DND-41 (cell line): ENCODE data around the gene NFE2L1.

ENCODE experiments used
- ATAC-seq: fragments of 200-7000 bp; cut with Tn5 transposase; 3 replicates; pipeline ENCODE4 v1.9.1; 2021; ENCODE audit warnings: low read depth; ENCODE audit not compliant: insufficient read depth
- DNase-seq: peaks from one replicate; pipeline ENCODE4 v3.0.0-alpha.2; 2020
- H2AFZ ChIP-seq: 2 replicates; pipeline ENCODE4 v1.6.0; 2012; ENCODE audit warnings: low read depth, low read length
- H3K27ac ChIP-seq: 2 replicates; pipeline ENCODE4 v1.5.1; 2012; ENCODE audit warnings: low read length, inconsistent platforms
- H3K27me3 ChIP-seq: fragments of 200-600 bp; sonication (generic); 2 replicates; pipeline ENCODE4 v1.6.0; 2012; ENCODE audit warnings: low read length, mild to moderate bottlenecking, inconsistent platforms; ENCODE audit not compliant: insufficient read depth, poor library complexity
- H3K36me3 ChIP-seq: 2 replicates; pipeline ENCODE4 v1.5.1; 2012; ENCODE audit warnings: low read length, inconsistent platforms; ENCODE audit not compliant: insufficient read depth
- H3K4me1 ChIP-seq: 2 replicates; pipeline ENCODE4 v1.5.1; 2012; ENCODE audit warnings: mild to moderate bottlenecking, low read length; ENCODE audit not compliant: insufficient read depth
- H3K4me2 ChIP-seq: 2 replicates; pipeline ENCODE4 v1.6.0; 2012; ENCODE audit warnings: mild to moderate bottlenecking, moderate library complexity, low read length, inconsistent platforms; ENCODE audit not compliant: insufficient read depth
- H3K4me3 ChIP-seq, 2 experiments: fragments of 200-600 bp in 1 of 2; shearing (Covaris generic) in 1 of 2; 2 replicates each; pipeline ENCODE4 v1.5.1; 2012 to 2016; ENCODE audit warnings: inconsistent platforms in 2 of 2, low read length in 2 of 2, mild to moderate bottlenecking in 2 of 2, low read depth in 1 of 2, moderate library complexity in 1 of 2
- H3K79me2 ChIP-seq: 2 replicates; pipeline ENCODE4 v1.6.0; 2012; ENCODE audit warnings: low read length, inconsistent platforms; ENCODE audit not compliant: insufficient read depth
- H3K9ac ChIP-seq: 2 replicates; pipeline ENCODE4 v1.6.0; 2012; ENCODE audit warnings: low read depth, mild to moderate bottlenecking, inconsistent platforms, low read length, moderate library complexity
- H3K9me3 ChIP-seq: 2 replicates; pipeline ENCODE4 v1.5.1; 2012; ENCODE audit warnings: low read length, moderate library complexity, mild to moderate bottlenecking, inconsistent platforms; ENCODE audit not compliant: insufficient read depth, severe bottlenecking
- H4K20me1 ChIP-seq: 2 replicates; pipeline ENCODE4 v1.6.0; 2012; ENCODE audit warnings: low read length; ENCODE audit not compliant: insufficient read depth
- EZH2 ChIP-seq: IDR thresholded peaks from 3 replicates; pipeline ENCODE4 v1.6.1; 2012; ENCODE audit warnings: borderline replicate concordance, low read depth, mild to moderate bottlenecking, moderate library complexity, low read length, inconsistent platforms; ENCODE audit not compliant: severe bottlenecking
- TF ChIP-seq, protein P1 (sequence below): IDR thresholded peaks from 2 replicates; pipeline ENCODE4 v1.5.1; 2012; ENCODE audit warnings: borderline replicate concordance, low read length, moderate library complexity, mild to moderate bottlenecking; ENCODE audit not compliant: poor library complexity, severe bottlenecking; ENCODE audit errors: extremely low read depth

The NFE2L1 gene

DNA sequence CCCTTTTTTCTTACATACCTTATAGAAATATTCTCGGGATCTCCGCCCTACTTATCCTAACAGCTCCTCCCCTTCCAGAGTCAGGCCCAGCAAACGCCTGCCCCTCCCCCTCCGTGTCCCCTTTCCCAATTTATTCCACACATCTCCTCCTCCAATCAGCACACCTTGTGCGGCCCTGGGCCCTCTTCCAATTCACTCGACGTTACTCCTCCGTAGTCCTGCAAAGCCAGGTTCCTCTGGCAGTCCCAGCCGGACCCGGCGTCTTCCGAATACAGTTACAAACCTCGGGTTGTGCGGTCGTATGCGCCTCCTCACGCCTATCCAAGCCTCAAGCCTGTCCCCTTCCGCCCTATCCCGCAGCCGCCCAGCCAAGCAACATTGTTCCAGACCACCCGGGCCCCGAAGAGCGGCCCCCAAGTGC is 52.4 kb downstream of the NFE2L1 start:
- no peaks in the 10 kb centered on the region for H3K9me3 ChIP-seq
- H3K4me2 ChIP-seq, result peak overlapping the region; percentile 98
- peaks cover 60% of the 10 kb centered on the region for H3K79me2 ChIP-seq
- no peak for DNase-seq
- no peaks in the 10 kb centered on the region for H3K27me3 ChIP-seq
- H4K20me1 ChIP-seq, result peaks cover 39% of the 10 kb centered on the region; the same call in 1 of the 2 replicates
- TF ChIP-seq, protein P1, sequence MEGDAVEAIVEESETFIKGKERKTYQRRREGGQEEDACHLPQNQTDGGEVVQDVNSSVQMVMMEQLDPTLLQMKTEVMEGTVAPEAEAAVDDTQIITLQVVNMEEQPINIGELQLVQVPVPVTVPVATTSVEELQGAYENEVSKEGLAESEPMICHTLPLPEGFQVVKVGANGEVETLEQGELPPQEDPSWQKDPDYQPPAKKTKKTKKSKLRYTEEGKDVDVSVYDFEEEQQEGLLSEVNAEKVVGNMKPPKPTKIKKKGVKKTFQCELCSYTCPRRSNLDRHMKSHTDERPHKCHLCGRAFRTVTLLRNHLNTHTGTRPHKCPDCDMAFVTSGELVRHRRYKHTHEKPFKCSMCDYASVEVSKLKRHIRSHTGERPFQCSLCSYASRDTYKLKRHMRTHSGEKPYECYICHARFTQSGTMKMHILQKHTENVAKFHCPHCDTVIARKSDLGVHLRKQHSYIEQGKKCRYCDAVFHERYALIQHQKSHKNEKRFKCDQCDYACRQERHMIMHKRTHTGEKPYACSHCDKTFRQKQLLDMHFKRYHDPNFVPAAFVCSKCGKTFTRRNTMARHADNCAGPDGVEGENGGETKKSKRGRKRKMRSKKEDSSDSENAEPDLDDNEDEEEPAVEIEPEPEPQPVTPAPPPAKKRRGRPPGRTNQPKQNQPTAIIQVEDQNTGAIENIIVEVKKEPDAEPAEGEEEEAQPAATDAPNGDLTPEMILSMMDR, result no peak
- TF ChIP-seq EZH2, result no peak
- H3K27ac ChIP-seq, result peak overlapping the region; percentile 87
- peak overlapping the region; percentile 95 for H3K9ac ChIP-seq
- H2AFZ ChIP-seq, result peak overlapping the region; percentile 92
- peak overlapping the region; percentile 88 to 93 for H3K4me3 ChIP-seq
- peaks cover 28% of the 10 kb centered on the region for H3K4me1 ChIP-seq
- peaks cover 12% of the 10 kb centered on the region; the same call in 1 of the 2 replicates for H3K36me3 ChIP-seq
- no peak for ATAC-seq

DNA sequence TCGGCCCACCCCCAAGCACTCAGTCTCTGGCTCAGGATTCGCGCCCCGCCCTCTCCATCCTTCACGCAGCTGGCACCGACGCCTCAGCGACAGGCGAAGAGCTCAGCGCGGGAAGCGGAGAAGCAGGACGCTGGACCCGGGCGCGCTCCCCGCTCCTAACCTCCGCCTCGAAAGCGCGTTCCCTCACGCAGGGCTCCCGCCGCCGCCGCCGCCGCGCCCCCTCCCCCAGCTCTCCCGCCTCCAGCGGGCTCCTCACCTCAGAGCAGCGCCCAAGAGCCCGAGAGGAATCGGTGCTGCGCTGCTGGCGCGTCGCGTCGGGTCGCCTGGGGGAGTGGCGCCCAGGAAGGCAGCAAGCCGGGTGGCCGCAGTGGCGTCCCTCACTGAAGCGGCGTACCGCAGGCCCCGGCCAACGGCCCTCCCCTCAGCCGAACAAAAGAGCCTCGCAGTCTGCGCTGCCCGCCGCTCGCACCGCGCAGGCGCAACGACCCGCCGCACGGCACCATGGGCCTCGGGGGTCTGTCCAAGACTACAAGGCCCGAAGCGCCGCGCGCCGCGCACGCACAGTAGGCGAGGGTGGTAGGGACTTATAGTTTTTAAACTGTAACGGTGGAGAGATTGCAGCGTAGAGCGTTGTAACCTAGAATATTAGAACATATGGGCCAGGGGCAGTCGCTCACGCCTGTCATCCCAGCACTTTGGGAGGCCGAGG is 53.0 kb downstream of the NFE2L1 start, which contains the start of gene CBX1:
CBX1 (minus strand) TSS at position 467 of the 709 bp plus-strand sequence. CDS start 24,474 bp downstream, outside the sequence.
- peaks cover 55% of the 10 kb centered on the region for H3K79me2 ChIP-seq
- no peak for TF ChIP-seq EZH2
- TF ChIP-seq, protein P1, result no peak
- peaks cover 28% of the 10 kb centered on the region for H3K4me1 ChIP-seq
- peak within 1 kb of the TSS; percentile 87 for H3K27ac ChIP-seq
- H2AFZ ChIP-seq, result peak within 1 kb of the TSS; percentile 92
- H3K9ac ChIP-seq, result peak within 1 kb of the TSS; percentile 95
- H3K4me3 ChIP-seq, result peak within 1 kb of the TSS; percentile 88 to 93
- peaks cover 35% of the 10 kb centered on the region; the same call in 1 of the 2 replicates for H4K20me1 ChIP-seq
- ATAC-seq, result peak; percentile 96
- H3K4me2 ChIP-seq, result peak within 1 kb of the TSS; percentile 98
- no peaks in the 10 kb centered on the region for H3K9me3 ChIP-seq
- peaks cover 7% of the 10 kb centered on the region; the same call in 1 of the 2 replicates for H3K36me3 ChIP-seq
- H3K27me3 ChIP-seq, result no peaks in the 10 kb centered on the region
- peak; percentile 95 for DNase-seq

DNA sequence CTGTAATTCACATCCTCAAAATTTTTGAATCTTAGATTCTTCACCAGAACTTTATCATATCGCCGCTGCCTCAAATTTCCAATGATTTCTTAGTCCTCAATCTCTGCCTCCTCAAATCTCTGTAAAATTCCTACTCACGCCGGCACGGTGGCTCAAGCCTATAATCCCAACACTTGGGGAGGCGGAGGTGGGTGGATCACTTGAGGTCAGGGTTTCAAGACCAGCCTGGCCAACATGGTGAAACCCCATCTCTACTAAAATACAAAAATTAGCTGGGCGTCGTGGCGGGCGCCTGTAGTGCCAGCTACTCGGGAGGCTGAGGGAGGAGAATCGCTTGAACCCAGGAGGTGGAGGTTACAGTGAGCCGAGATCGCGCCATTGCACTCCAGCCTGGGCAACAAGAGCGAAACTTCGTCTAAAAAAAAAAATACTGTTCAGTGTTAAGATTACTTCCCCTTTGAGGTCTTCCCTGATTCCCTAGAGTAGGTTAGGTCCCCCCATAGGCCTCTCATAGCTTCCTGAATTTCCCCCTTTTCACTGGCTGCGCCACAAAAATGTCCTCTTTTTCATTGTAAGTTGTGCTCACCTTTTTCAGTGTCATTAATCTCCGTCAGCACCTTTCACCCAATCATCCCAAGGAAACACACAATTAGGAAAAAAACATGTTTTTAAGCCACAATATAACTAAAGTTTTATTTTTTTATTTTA is 54.0 kb downstream of the NFE2L1 start:
- Histone ChIP-seq H3K27ac (no peak overlapping the region; the same call in 1 of the 2 replicates), H3K4me2 (peak overlapping the region; percentile 98), H3K36me3 (peaks cover 3% of the 10 kb centered on the region; the same call in 1 of the 2 replicates), H3K79me2 (peaks cover 44% of the 10 kb centered on the region), H2AFZ (peak overlapping the region; percentile 43; the same call in 1 of the 2 replicates), H3K4me3 (peak overlapping the region in 1 of 2 experiments; percentile 93; a peak in 2 of 4 replicates), H3K9me3 (no peaks in the 10 kb centered on the region), H3K4me1 (peaks cover 35% of the 10 kb centered on the region), H4K20me1 (peaks cover 28% of the 10 kb centered on the region; the same call in 1 of the 2 replicates), H3K27me3 (no peaks in the 10 kb centered on the region), H3K9ac (peak overlapping the region; percentile 95; the same call in 1 of the 2 replicates)
- DNase-seq (no peak), ATAC-seq (no peak)
- TF ChIP-seq EZH2, result no peak
- TF ChIP-seq, protein P1, result no peak
